Neural progenitor cell (in vitro differentiated cells): ENCODE data around the gene NOX5. TPM values are rescaled to one million over a fixed set of nuclear protein-coding genes. Genes with fewer than 3 reads are reported as not detected.

Experiments used
- DNase-seq: peaks from one replicate; pipeline ENCODE4 v3.0.0-alpha.2; 2016; ENCODE audit warnings: low spot score
- H2AFZ ChIP-seq: fragments of 200-600 bp; sonication (generic); replicated peaks from 2 replicates; pipeline ENCODE4 v1.6.1; 2016; ENCODE audit warnings: antibody characterized with exemption
- H3F3A ChIP-seq: fragments of 200-600 bp; sonication (generic); 2 replicates; pipeline ENCODE4 v1.6.1; 2016; ENCODE audit warnings: antibody characterized with exemption, low read depth
- H3K27ac ChIP-seq: fragments of 200-600 bp; sonication (generic); 2 replicates; pipeline ENCODE4 v1.5.1; 2016; ENCODE audit warnings: mild to moderate bottlenecking
- H3K27me3 ChIP-seq: fragments of 200-600 bp; sonication (generic); 2 replicates; pipeline ENCODE4 v1.6.1; 2016; ENCODE audit warnings: mild to moderate bottlenecking, moderate library complexity
- H3K36me3 ChIP-seq: fragments of 200-600 bp; sonication (generic); 2 replicates; pipeline ENCODE4 v1.5.1; 2016
- H3K4me1 ChIP-seq: fragments of 200-600 bp; sonication (generic); 2 replicates; pipeline ENCODE4 v1.6.1; 2016; ENCODE audit warnings: mixed run types
- H3K4me2 ChIP-seq: fragments of 200-600 bp; sonication (generic); 2 replicates; pipeline ENCODE4 v1.6.1; 2016
- H3K4me3 ChIP-seq: fragments of 200-600 bp; sonication (generic); 2 replicates; pipeline ENCODE4 v1.5.1; 2016
- H3K79me2 ChIP-seq: fragments of 200-600 bp; sonication (generic); 2 replicates; pipeline ENCODE4 v1.6.1; 2016; ENCODE audit warnings: low read depth
- H3K9ac ChIP-seq: fragments of 200-600 bp; sonication (generic); 2 replicates; pipeline ENCODE4 v1.6.1; 2016
- H3K9me3 ChIP-seq: fragments of 200-600 bp; sonication (generic); 2 replicates; pipeline ENCODE4 v1.5.1; 2016; ENCODE audit warnings: low read depth
- H4K20me1 ChIP-seq: fragments of 200-600 bp; sonication (generic); 2 replicates; pipeline ENCODE4 v1.6.1; 2016; ENCODE audit warnings: low read depth
- H3K27ac Mint-ChIP-seq: 3 replicates; pipeline ENCODE4 v1.8.0; 2021; ENCODE audit warnings: mixed read lengths
- H3K27me3 Mint-ChIP-seq: 2 replicates; pipeline ENCODE4 v1.8.0; 2022; ENCODE audit warnings: low read depth, mild to moderate bottlenecking, inconsistent platforms, moderate library complexity, mixed read lengths; ENCODE audit not compliant: insufficient read depth
- H3K36me3 Mint-ChIP-seq: 3 replicates; pipeline ENCODE4 v1.8.0; 2021; ENCODE audit warnings: mixed read lengths
- H3K4me1 Mint-ChIP-seq: 3 replicates; pipeline ENCODE4 v1.8.0; 2021; ENCODE audit warnings: mixed read lengths
- H3K4me3 Mint-ChIP-seq: 3 replicates; pipeline ENCODE4 v1.8.0; 2021; ENCODE audit warnings: mild to moderate bottlenecking, moderate library complexity, mixed read lengths
- H3K9me3 Mint-ChIP-seq: 3 replicates; pipeline ENCODE4 v1.8.0; 2020; ENCODE audit warnings: mixed read lengths
- CTCF ChIP-seq: fragments of 200-600 bp; sonication (generic); IDR thresholded peaks from 2 replicates; pipeline ENCODE4 v1.5.1; 2017; ENCODE audit warnings: antibody characterized with exemption, mild to moderate bottlenecking
- EZH2 ChIP-seq: fragments of 200-600 bp; sonication (generic); IDR thresholded peaks from 2 replicates; pipeline ENCODE4 v1.6.1; 2017; ENCODE audit warnings: antibody characterized with exemption, mild to moderate bottlenecking, moderate library complexity
- EZH2phosphoT487 ChIP-seq: fragments of 200-600 bp; sonication (generic); IDR thresholded peaks from 2 replicates; pipeline ENCODE4 v1.6.1; 2017; ENCODE audit warnings: antibody characterized with exemption
- total RNA-seq: library from RNA; depleted of rRNA; stranded (reverse); fragments of >200 nt; gene quantifications from 2 replicates; pipeline ENCODE4 v1.2.3, GENCODE V29; 2015; ENCODE audit warnings: low replicate concordance

Gene NOX5
- total RNA-seq, 1 donor from 2014 or later: not detected

GRCh38 chr15:69088300-69088965, 73.9 kb downstream of the NOX5 start:
- DNase-seq: no peak
- H3K9ac ChIP-seq: no peak overlapping the region
- peaks cover 87% of the 10 kb centered on the region for H3K27me3 ChIP-seq
- H3K4me3 ChIP-seq: no peak overlapping the region
- H3K4me1 Mint-ChIP-seq: peaks cover 54% of the 10 kb centered on the region
- peak overlapping the region; percentile 16 for H3K4me2 ChIP-seq
- peaks cover 48% of the 10 kb centered on the region for H3K27me3 Mint-ChIP-seq
- no peaks in the 10 kb centered on the region for H3K79me2 ChIP-seq
- H3K9me3 ChIP-seq: no peaks in the 10 kb centered on the region
- H2AFZ ChIP-seq: no peak overlapping the region
- no peak for TF ChIP-seq EZH2
- no peak for TF ChIP-seq EZH2phosphoT487
- no peak for TF ChIP-seq CTCF
- H3K36me3 Mint-ChIP-seq: no peaks in the 10 kb centered on the region
- H3K9me3 Mint-ChIP-seq: no peaks in the 10 kb centered on the region
- peaks cover 38% of the 10 kb centered on the region for H3F3A ChIP-seq
- H4K20me1 ChIP-seq: no peaks in the 10 kb centered on the region
- no peak overlapping the region for H3K27ac Mint-ChIP-seq
- peaks cover 61% of the 10 kb centered on the region for H3K4me1 ChIP-seq
- no peak overlapping the region for H3K27ac ChIP-seq
- no peaks in the 10 kb centered on the region for H3K36me3 ChIP-seq
- H3K4me3 Mint-ChIP-seq: no peak overlapping the region

GRCh38 chr15:69089258-69089657, 74.8 kb downstream of the NOX5 start:
- Histone ChIP-seq H3K4me2 (no peak overlapping the region), H3K4me3 (no peak overlapping the region), H3K79me2 (no peaks in the 10 kb centered on the region), H2AFZ (no peak overlapping the region), H3K9ac (no peak overlapping the region), H3K36me3 (no peaks in the 10 kb centered on the region), H3K27ac (no peak overlapping the region), H3K27me3 (peaks cover 78% of the 10 kb centered on the region), H4K20me1 (no peaks in the 10 kb centered on the region), H3K9me3 (no peaks in the 10 kb centered on the region), H3K4me1 (peaks cover 62% of the 10 kb centered on the region), H3F3A (peaks cover 39% of the 10 kb centered on the region)
- Mint-ChIP-seq H3K4me1 (peaks cover 56% of the 10 kb centered on the region), H3K27me3 (peaks cover 50% of the 10 kb centered on the region), H3K36me3 (no peaks in the 10 kb centered on the region), H3K4me3 (no peak overlapping the region), H3K27ac (no peak overlapping the region), H3K9me3 (no peaks in the 10 kb centered on the region)
- TF ChIP-seq EZH2phosphoT487 (no peak), EZH2 (no peak), CTCF (no peak)
- DNase-seq: no peak

GRCh38 chr15:69090197-69090948, 75.9 kb downstream of the NOX5 start:
- peaks cover 60% of the 10 kb centered on the region for H3K4me1 ChIP-seq
- peaks cover 68% of the 10 kb centered on the region for H3K27me3 ChIP-seq
- peak; percentile 34 for DNase-seq
- Mint-ChIP-seq H3K27ac (no peak overlapping the region), H3K36me3 (no peaks in the 10 kb centered on the region), H3K4me1 (peaks cover 58% of the 10 kb centered on the region), H3K4me3 (no peak overlapping the region), H3K27me3 (peaks cover 42% of the 10 kb centered on the region), H3K9me3 (no peaks in the 10 kb centered on the region)
- no peaks in the 10 kb centered on the region for H3K36me3 ChIP-seq
- no peaks in the 10 kb centered on the region for H3K79me2 ChIP-seq
- H3K9ac ChIP-seq: no peak overlapping the region
- no peak overlapping the region for H3K4me3 ChIP-seq
- peaks cover 40% of the 10 kb centered on the region for H3F3A ChIP-seq
- peak overlapping the region; percentile 27 for H3K4me2 ChIP-seq
- no peak overlapping the region for H3K27ac ChIP-seq
- H3K9me3 ChIP-seq: no peaks in the 10 kb centered on the region
- H2AFZ ChIP-seq: no peak overlapping the region
- H4K20me1 ChIP-seq: no peaks in the 10 kb centered on the region
- TF ChIP-seq EZH2: no peak
- no peak for TF ChIP-seq CTCF
- TF ChIP-seq EZH2phosphoT487: no peak
